ENCODE data around the gene DARS1.
A peak's percentile ranks its signal among the peaks of the same experiment; 100 is the strongest.

Gene DARS1

DNA sequence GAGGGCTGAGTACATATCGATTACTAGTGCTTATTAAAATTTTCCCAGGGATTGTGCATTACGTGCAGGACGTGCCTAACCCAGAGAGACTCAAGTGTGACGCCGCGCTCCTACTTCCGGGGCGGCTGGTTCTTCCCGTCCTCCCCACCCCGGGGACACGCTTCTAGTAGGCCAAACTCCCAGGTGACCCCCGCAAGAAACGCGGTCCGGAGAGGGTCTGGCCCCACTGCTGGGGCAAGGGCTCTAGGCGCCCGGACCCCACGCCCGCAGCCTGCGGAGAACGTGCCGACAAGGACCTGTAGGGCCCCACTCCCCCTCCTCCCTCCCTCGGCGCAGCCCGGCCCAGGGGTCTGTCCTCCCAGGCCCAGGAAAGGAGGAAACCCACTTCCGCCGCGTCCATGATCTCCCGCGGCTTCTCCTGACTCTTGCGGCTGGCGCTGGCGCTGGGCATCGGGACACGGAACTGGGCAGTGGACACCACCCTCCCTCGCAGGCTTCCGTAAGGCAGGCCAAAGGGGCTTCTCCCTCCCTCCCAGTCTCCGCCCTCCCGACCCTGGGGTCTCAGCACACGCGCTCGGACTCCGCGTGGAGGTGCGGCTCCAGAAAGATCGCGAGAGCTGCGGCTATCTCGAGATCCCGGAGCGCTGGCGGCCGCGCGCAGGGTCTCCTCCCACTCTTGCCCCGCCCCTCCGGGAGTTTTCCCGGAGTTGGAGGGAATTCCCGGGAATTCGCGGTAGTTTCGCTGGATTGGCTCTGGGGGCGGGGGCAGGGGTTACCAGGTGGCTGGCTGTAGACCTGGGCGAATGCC, at the start of gene DARS1:
DARS1 (minus strand) TSS at position 609 of the 808 bp plus-strand sequence; CDS start at position 451, 158 bp downstream.
- TF ChIP-seq, protein P1, sequence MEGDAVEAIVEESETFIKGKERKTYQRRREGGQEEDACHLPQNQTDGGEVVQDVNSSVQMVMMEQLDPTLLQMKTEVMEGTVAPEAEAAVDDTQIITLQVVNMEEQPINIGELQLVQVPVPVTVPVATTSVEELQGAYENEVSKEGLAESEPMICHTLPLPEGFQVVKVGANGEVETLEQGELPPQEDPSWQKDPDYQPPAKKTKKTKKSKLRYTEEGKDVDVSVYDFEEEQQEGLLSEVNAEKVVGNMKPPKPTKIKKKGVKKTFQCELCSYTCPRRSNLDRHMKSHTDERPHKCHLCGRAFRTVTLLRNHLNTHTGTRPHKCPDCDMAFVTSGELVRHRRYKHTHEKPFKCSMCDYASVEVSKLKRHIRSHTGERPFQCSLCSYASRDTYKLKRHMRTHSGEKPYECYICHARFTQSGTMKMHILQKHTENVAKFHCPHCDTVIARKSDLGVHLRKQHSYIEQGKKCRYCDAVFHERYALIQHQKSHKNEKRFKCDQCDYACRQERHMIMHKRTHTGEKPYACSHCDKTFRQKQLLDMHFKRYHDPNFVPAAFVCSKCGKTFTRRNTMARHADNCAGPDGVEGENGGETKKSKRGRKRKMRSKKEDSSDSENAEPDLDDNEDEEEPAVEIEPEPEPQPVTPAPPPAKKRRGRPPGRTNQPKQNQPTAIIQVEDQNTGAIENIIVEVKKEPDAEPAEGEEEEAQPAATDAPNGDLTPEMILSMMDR (IDR thresholded peaks at IDR 0.05; ENCODE audit: extremely low read depth, insufficient read depth, missing control alignments) = no peak
- peak; percentile 88 for DNase-seq (ENCODE audit: low spot score)
- in situ Hi-C loops (cut with MboI; ENCODE audit: low pct_unique_long_range_greater_than_20kb, low sequenced_read_pairs, unreplicated experiment) = no loop called here

DNA sequence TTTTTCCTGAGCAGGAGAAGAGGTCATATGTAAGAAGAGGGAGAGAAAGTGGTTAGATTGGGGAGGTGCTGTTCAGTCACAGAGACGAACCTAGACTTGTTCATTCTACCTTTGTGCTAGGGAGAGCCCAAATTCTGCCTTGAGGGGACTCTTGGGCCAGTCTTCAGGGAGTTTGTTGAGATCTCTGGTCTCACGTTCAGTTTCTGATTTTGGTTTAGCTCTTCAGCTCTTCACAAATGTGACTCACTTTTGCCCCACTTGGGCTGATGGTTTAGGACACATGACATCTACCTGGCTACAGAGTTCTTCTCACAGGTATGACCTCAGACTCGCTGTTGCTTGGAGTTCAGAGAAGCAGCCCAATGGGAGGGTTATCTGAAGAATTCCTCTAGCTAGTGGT, 49.2 kb upstream of the DARS1 start:
- no peak for DNase-seq (ENCODE audit: low spot score)

DNA sequence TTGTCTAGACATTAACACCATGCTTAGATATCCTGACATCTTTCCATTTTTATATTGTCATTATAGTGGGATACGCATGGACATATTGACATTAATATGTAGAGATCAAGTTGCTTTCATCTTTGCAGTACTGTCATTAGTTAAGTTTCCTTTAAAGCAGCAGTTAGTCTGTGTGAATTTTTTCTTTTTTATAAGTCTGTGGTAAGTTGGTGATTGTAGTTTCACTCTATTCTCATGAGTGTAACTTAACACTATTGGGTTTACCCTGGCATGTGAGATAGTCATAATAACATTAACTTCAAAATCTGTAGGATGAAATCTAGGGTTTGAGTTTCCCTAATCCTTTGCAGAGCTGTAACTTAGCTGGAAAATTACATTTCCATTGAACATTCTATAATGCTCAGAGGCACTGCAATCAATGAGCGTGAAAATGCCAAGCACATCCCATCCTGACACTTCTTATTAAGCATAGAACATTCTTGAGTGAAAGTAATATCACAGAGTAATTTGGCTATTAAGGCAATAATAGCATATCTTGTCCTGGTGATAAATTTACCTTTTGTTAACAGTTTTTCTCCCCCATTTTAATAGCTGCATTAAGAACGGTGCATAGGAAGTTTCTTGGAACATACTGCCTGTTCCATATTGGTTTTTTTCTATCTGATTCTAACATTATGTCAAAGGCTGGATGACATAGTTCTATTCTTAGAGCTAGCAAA, 47.5 kb upstream of the DARS1 start:
- no peak for DNase-seq (ENCODE audit: low spot score)
- TF ChIP-seq, protein P1 (IDR thresholded peaks at IDR 0.05; ENCODE audit: extremely low read depth, insufficient read depth, missing control alignments) = no peak
- in situ Hi-C loops (cut with MboI; ENCODE audit: low pct_unique_long_range_greater_than_20kb, low sequenced_read_pairs, unreplicated experiment) = no loop called here

More for the DNA sequence above, 49.2 kb upstream of the DARS1 start:
- in situ Hi-C loops (cut with MboI; ENCODE audit: low pct_unique_long_range_greater_than_20kb, low sequenced_read_pairs, unreplicated experiment) = no loop called here
- TF ChIP-seq, protein P1 (IDR thresholded peaks at IDR 0.05; ENCODE audit: extremely low read depth, insufficient read depth, missing control alignments) = no peak

DNA sequence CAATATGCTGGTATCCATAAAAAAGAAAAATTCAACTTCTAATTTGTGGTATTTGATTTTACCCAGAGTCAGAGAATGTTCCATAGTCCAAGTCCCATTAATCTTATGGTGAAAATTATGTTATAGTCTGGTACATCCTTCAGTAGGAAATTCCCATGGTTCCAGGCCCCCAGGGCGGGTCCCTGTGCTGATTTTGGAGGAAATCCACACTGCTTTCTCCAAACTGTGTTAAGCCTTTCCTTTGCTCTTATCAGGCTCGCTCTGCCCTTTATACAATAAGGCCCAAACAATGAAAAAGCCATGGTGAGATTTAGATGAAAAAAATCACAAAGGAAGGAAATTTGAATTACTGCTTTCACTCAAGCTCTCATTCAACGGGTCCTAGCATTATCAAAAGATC, 46.8 kb upstream of the DARS1 start:
- in situ Hi-C loops (cut with MboI; ENCODE audit: low pct_unique_long_range_greater_than_20kb, low sequenced_read_pairs, unreplicated experiment) = no loop called here
- no peak for DNase-seq (ENCODE audit: low spot score)
- TF ChIP-seq, protein P1 (IDR thresholded peaks at IDR 0.05; ENCODE audit: extremely low read depth, insufficient read depth, missing control alignments) = no peak

GRCh38 chr2:136031711-136032110, 46.3 kb upstream of the DARS1 start:
- in situ Hi-C loops (cut with MboI; ENCODE audit: low pct_unique_long_range_greater_than_20kb, low sequenced_read_pairs, unreplicated experiment) = no loop called here
- DNase-seq (ENCODE audit: low spot score) = no peak
- TF ChIP-seq, protein P1 (IDR thresholded peaks at IDR 0.05; ENCODE audit: extremely low read depth, insufficient read depth, missing control alignments) = no peak

DNA sequence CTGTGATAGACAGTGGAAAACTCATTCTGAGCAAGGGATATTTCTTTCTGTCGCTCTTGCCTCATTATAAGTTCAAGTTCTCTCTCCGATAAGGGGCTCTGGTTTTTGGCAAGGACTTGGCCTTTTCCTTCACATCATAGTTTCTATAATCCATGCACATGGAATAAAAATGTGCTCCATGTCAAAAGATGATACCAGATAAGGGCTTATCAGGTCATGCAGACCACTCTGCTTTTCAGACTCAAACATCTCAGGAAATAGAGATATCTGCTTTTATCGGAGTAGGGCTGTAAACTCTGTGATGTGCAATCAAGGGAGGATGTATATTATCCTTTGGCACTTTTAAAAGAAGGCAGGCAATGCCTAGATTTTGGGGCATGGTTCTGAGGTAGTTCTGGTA, 45.0 kb upstream of the DARS1 start:
- DNase-seq (ENCODE audit: low spot score) = no peak
- in situ Hi-C loops (cut with MboI; ENCODE audit: low pct_unique_long_range_greater_than_20kb, low sequenced_read_pairs, unreplicated experiment) = no loop called here
- TF ChIP-seq, protein P1 (IDR thresholded peaks at IDR 0.05; ENCODE audit: extremely low read depth, insufficient read depth, missing control alignments) = no peak
